Kidney tubule cell (primary cell): ENCODE results near the gene TFAP2D.

Experiments
- DNase-seq: peaks from one replicate; pipeline ENCODE4 v3.0.0-alpha.2; 2018; ENCODE audit warnings: low spot score

TFAP2D gene

DNA sequence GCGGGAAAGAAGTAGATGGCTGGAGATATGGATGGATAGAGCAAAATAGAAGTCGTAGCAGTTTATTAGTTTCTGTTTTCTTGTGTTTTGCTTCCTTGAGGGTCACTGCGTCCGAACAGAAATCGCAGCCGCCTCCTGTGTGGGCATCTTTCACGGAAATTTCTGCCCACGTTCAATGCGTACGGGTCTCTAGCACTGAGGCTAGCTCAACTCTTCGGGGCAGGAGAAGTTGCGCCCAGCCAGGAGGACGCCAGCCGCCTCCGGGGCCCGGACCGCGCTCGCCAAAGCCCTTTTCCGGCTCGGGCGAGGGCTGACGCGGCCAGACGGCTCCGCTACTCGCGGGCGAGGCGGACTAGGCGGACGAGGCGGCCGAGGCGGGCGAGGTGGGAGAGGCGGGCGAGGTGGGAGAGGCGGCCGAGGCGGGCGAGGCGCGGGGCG is 106.2 kb downstream of the TFAP2D start:
- DNase-seq: peak; percentile 28

DNA sequence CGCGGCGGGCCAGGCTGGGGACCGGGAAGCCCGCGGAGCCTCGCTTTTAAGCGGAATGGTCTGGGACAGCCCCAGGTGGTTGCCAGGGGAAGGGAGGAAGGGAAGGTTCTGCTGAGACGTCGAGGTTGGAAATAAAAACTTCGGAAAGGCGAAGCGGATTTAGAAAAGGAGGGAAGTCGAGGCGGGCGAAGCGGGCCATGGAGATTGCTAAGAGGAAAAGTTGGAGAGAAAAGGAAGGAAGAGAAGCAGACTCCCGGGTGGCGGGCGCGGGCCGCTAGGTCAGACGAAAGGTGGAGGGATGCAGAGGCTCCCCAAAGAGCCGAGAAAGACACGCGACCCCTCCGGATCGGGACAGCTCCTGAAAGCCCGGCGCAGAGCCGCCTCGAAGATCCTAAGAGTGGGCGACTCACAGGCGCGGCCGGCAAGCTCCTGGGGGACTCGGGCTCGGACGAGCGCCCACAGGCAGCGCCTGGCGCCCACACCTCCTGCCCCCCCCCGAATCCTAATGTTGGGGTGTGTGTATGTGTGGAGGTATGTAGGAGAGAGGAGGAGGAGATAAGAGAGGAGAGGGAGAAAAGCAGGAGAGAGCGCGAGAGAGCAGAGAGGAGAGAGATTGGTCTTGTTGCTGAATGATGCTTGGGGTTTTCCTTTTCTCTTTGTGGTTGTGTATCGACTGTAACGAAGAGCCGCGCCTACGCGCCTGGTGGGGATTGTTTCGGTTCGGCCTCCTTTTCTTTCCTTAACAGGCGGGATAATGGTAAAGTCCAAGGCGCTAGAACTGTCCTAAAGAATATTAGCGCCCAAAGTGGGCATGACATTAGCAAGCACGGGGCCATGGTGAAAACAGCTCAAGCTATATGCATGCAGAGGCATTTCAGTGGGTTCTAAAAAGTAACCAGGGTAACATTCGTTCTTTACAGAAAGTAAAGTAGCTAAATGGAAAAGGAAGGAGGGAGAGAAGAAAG is 106.9 kb downstream of the TFAP2D start:
- peak; percentile 43 for DNase-seq

DNA sequence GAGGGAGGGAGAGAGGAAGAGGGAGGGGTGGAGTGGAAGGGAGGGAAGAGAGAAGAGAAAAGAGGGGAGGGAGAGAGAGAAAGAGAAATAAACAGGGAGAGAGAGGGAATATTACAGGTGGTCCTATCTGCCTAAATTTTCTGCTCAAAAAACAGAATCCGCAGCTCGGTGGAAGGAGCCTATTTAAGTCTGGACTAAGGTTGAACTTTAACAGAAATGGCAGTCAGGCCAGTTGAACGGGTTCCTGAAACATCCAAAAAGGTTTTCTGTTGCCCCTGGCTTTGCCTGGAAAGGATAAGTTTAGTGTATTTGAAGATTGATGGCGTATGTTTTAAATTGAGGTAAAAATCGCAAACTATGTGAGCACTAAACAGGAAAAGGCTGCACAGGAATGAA is 107.5 kb downstream of the TFAP2D start:
- no peak for DNase-seq

- peak; percentile 25 for DNase-seq
Measured at GRCh38 chr6:50821441-50822077, 108.2 kb downstream of the TFAP2D start.

DNA sequence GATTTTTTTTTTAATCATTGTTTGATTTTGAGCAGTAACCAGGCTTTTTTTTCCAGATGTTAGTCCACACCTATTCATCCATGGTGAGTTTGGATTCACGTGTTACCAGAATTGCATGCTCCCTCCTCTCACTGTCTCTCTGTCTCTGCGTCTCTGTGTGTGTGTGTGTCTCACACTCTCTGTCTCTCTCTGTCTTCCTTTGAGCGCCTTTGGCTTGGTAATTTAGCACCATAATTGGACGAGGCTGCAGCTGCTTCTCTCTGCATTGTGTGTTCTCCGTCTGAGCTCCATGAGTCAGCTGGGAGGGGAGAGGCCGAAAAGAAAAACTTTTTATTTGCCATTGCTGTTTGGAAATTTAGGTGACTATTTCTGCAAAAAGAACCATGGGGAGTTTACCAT is 108.8 kb downstream of the TFAP2D start:
- DNase-seq: peak; percentile 57
